ENCODE measurements around the gene COQ10A.
"Not testable (repeated sequence)": the region's sequence is repeated elsewhere in the genome, so short reads cannot be mapped to it uniquely, and the experiment has no call there.

The COQ10A gene

GRCh38 chr12:56280849-56281248 lies 14.1 kb downstream of the COQ10A start:
- DNase-seq (ENCODE audit: low read depth), result no peak

DNA sequence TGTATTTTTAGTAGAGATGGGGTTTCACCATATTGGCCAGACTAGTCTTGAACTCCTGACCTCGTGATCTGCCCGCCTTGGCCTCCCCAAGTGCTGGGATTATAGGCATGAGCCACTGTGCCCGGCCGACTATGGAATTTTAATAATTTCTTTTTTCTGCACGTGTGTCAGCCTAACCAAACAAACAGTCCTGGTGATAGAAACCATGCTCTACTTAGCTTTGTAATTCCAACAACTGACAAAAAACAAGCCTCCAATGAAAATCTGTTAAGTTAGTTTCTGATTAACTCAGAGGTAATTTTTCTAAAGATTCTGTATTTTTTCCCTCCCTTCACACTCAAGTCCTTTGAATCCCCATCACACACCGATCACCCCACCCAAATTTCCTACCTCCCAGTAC lies 15.3 kb downstream of the COQ10A start:
- no peak for DNase-seq (ENCODE audit: low read depth)

- no peak for DNase-seq (ENCODE audit: low read depth)
These were observed 15.8 kb downstream of the COQ10A start for GRCh38 chr12:56282579-56282978.

DNA sequence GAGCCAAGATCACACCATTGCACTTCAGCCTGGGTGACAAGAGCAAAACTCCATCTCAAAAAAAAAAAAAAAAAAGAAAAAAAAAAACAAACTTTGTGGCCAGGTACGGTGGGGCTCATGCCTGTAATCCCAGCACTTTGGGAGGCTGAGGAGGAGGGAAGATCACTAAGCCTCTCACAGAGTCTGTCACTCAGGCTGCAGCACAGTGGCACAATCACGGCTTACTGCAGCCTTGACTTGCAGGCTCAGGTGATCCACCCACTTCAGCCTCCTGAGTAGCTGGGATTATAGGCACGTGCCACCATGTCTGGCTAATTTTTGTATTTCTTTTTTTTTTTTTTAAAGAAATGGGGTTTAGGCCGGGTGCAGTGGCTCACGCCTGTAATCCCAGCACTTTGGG lies 17.5 kb downstream of the COQ10A start:
- DNase-seq (ENCODE audit: low read depth), result not testable (repeated sequence)

- DNase-seq (ENCODE audit: low read depth), result no peak
These were observed 19.5 kb downstream of the COQ10A start for GRCh38 chr12:56286044-56286830.

- DNase-seq (ENCODE audit: low read depth), result no peak
These were observed 22.1 kb downstream of the COQ10A start for GRCh38 chr12:56288705-56289387.

- DNase-seq (ENCODE audit: low read depth), result no peak
These were observed 27.1 kb downstream of the COQ10A start for GRCh38 chr12:56293795-56294194.

GRCh38 chr12:56296295-56296694 lies 29.6 kb downstream of the COQ10A start:
- DNase-seq (ENCODE audit: low read depth), result no peak

DNA sequence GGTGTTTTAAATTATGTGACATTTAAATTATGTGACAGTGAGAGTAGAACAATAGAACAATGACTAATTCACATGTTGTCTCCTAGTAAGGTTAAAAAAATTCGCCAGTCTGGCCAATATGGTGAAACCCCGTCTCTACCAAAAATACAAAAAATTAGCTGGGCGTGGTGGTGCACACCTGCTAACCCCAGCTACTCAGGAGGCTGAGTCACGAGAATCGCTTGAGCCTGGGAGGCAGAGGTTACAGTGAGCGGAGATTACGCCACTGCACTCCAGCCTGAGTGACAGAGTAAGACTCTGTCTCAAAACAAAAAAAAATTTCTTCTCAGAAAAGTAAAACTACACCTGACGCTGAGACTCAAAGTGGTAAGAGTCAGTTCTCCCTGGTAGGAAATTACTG lies 30.7 kb downstream of the COQ10A start:
- DNase-seq (ENCODE audit: low read depth), result no peak

- no peak for DNase-seq (ENCODE audit: low read depth)
These were observed 32.1 kb downstream of the COQ10A start for GRCh38 chr12:56298828-56299227.

GRCh38 chr12:56299308-56299852 lies 32.6 kb downstream of the COQ10A start:
- no peak for DNase-seq (ENCODE audit: low read depth)

DNA sequence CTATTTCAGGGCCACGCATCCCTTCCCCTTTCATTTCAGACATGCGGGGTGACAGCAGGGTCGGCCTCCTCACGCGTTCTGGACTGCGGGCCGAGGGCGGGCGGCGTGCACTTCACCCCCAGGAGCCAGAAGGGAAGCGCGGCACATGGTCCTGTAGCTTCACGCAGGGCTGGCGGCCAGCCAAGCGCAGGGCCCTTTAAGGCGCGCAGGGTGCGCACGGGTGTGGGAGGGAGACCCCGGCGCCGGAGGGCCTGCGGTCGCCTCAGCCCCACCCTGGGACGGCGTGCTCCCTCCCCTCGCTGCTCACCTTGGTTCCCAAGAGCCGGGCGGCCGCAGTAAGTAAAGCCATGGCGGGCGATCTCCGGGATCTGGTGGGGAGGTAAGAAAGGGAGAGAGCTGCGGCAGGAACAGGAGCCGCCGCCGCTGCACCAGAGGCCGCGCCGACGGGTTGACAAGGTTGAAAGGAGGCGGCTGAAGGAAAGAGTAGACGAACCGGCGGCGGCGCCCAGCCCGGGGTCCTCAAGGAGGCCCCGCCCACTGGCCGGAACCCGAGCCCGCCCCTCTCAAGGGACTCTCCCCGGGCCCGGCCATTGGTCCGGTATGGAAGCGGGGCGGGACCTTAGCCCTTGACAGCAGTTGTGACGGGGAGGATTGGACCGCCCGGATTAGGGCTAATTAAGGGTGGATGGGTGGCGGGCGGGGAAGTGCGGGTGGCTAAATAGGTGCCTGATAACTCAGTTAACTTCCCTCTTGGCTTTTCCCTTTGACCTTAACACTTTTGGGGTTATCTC lies 33.3 kb downstream of the COQ10A start, which contains the start of gene CS:
Gene CS, minus strand, starts transcription at position 478 of the 791 bp plus-strand sequence. Its CDS starts 129 bp downstream, at position 349.
- peak; percentile 97 for DNase-seq (ENCODE audit: low read depth)

DNA sequence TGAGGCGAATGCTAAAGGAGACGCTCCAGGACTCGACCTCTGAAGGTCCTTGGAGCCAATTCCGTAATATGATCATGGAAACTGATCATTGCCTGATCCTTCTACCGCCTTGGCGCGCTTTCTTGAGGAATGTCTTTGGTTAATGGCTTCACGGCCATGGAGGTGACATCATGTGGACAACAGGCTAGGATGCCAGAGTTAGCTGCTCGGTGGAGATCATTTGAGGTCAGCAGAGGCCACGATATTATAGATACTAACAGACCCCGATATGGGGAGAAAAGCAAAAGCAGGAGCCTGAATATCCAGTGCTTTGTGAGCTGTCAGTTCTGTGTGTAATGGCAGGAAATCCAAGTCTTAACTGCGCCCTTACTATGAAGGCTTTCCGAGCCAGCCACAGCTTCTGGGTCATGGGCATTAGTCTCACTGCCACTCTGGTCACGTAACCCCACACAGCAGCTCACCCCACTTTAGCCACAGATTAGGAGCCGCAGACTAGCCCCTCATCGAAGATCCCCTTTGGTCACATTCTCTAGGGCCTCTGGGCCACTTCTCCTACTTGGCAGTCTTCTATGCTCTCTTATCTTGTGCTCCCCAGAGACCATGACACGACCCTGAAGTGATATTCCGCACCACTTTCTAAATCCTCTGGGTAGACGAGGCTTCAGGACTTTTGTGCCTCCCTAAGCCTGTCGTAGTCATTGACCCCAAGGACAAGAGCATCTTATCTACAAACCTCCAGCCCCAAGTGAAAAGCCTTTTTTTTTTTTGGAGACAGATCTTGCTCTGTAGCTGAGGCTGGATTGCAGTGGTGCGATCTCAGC lies 34.1 kb downstream of the COQ10A start:
- no peak for DNase-seq (ENCODE audit: low read depth)

GRCh38 chr12:56304276-56304675 lies 37.5 kb downstream of the COQ10A start:
- DNase-seq (ENCODE audit: low read depth), result no peak

GRCh38 chr12:56304872-56305590 lies 38.3 kb downstream of the COQ10A start:
- no peak for DNase-seq (ENCODE audit: low read depth)

GRCh38 chr12:56307221-56307965 lies 40.7 kb downstream of the COQ10A start:
- DNase-seq (ENCODE audit: low read depth), result no peak

- DNase-seq (ENCODE audit: low read depth), result no peak
These were observed 42.0 kb downstream of the COQ10A start for GRCh38 chr12:56308714-56309113.

DNA sequence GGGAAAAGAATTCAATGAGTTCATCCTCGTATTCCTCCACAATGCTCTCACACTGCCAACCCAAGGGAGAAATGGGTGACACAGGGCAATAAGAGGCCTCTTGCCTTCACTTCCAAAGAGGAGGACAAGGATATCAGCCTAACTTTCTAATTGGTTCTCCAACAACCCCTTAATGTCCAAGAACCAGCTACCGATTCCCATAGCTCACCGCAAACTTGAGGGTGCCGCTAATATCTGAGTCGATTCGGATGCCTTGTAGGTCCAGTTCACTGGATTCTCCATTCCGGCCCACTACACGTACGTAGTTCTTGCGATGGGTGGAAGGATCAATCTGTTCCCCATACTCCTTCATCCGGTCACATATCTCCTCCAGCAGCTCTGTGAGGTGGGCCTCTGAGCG lies 44.3 kb downstream of the COQ10A start:
- DNase-seq (ENCODE audit: low read depth), result no peak

- DNase-seq (ENCODE audit: low read depth), result no peak
These were observed 48.5 kb downstream of the COQ10A start for GRCh38 chr12:56315249-56315621.
